Fibroblast of lung (primary cell): Measurements from ENCODE around the gene DGLUCY. TPM values are rescaled to one million over a fixed set of nuclear protein-coding genes. Genes with fewer than 3 reads are reported as not detected.
A peak's percentile ranks its signal among the peaks of the same experiment; 100 is the strongest.

ENCODE experiments used
- DNase-seq, 2 donors: peaks; one replicate each; pipeline versions ENCODE4 v3.0.0 to v3.0.0-alpha.2; 2010; ENCODE audit warnings: low read depth in 2 of 2
- H2AFZ ChIP-seq: 2 replicates; pipeline ENCODE4 v1.5.1; 2012; ENCODE audit warnings: low read length, control low read depth, inconsistent platforms
- H3K27ac ChIP-seq: 2 replicates; pipeline ENCODE4 v1.5.1; 2011; ENCODE audit warnings: low read length, control low read depth; ENCODE audit not compliant: insufficient read depth
- H3K27me3 ChIP-seq: 2 replicates; pipeline ENCODE4 v1.5.1; 2011; ENCODE audit warnings: mild to moderate bottlenecking, low read length; ENCODE audit not compliant: control insufficient read depth, insufficient read depth
- H3K36me3 ChIP-seq: 2 replicates; pipeline ENCODE4 v1.5.1; 2011; ENCODE audit warnings: low read length; ENCODE audit not compliant: control insufficient read depth, insufficient read depth
- H3K4me1 ChIP-seq: 2 replicates; pipeline ENCODE4 v1.5.1; 2011; ENCODE audit warnings: low read length; ENCODE audit not compliant: control insufficient read depth, insufficient read depth; ENCODE audit errors: extremely low read depth
- H3K4me2 ChIP-seq: 2 replicates; pipeline ENCODE4 v1.5.1; 2011; ENCODE audit warnings: low read length, control low read depth; ENCODE audit not compliant: insufficient read depth; ENCODE audit errors: extremely low read depth
- H3K4me3 ChIP-seq, 4 experiments: fragments of 200-600 bp in 1 of 4; sonication (generic) in 1 of 4; replicated peaks in 1 of 4; 2 replicates each; pipeline ENCODE4 v1.5.1; 2011 to 2016; ENCODE audit warnings: low read length in 4 of 4, low read depth in 3 of 4, mild to moderate bottlenecking in 3 of 4, control low read depth in 2 of 4, inconsistent platforms in 1 of 4, mixed read lengths in 1 of 4; ENCODE audit not compliant: insufficient read depth in 1 of 4; ENCODE audit errors: control extremely low read depth in 1 of 4
- H3K79me2 ChIP-seq: 2 replicates; pipeline ENCODE4 v1.5.1; 2012; ENCODE audit warnings: mild to moderate bottlenecking, low read length, inconsistent platforms; ENCODE audit not compliant: control insufficient read depth, insufficient read depth
- H3K9ac ChIP-seq: 2 replicates; pipeline ENCODE4 v1.5.1; 2011; ENCODE audit warnings: mild to moderate bottlenecking, low read length, control low read depth; ENCODE audit not compliant: insufficient read depth
- H3K9me3 ChIP-seq: 2 replicates; pipeline ENCODE4 v1.5.1; 2012; ENCODE audit warnings: low read depth, low read length; ENCODE audit not compliant: control insufficient read depth, insufficient read depth
- H4K20me1 ChIP-seq: 2 replicates; pipeline ENCODE4 v1.5.1; 2011; ENCODE audit warnings: low read length; ENCODE audit not compliant: control insufficient read depth, insufficient read depth; ENCODE audit errors: extremely low read depth
- CTCF ChIP-seq, 2 donors: IDR thresholded peaks in 1 of 2; conservative IDR thresholded peaks in 1 of 2; 1 replicate in 1 of 2; 2 replicates in 1 of 2; pipeline ENCODE4 v1.5.1; 2011 to 2012; ENCODE audit warnings: low read length in 2 of 2, control low read depth in 1 of 2, inconsistent platforms in 1 of 2, low read depth in 1 of 2, mild to moderate bottlenecking in 1 of 2
- EZH2 ChIP-seq: IDR thresholded peaks from 2 replicates; pipeline ENCODE4 v1.5.1; 2012; ENCODE audit warnings: low read length, control low read depth, mild to moderate bottlenecking; ENCODE audit errors: missing control alignments
- polyA plus RNA-seq, 2 donors: library from polyadenylated mRNA; depleted of rRNA in 1 of 2; stranded (reverse) in 1 of 2; unstranded in 1 of 2; fragments of >200 nt; gene quantifications; 2 replicates each; pipeline ENCODE4 v1.2.1, GENCODE V29; 2011 to 2012; ENCODE audit warnings: missing spikeins in 1 of 2
- total RNA-seq: library from RNA; depleted of rRNA; stranded (reverse); fragments of >200 nt; gene quantifications from 2 replicates; pipeline ENCODE4 v1.2.1, GENCODE V29; 2014

The DGLUCY gene
- total and polyA plus RNA-seq, 2 donors (not counting 1 experiment from before 2014, with no cell fraction given): 26.7 to 62.1 TPM

GRCh38 chr14:91227183-91227628 lies 113.3 kb downstream of the DGLUCY start:
- H3K4me3 ChIP-seq: no peak overlapping the region
- no peak overlapping the region for H2AFZ ChIP-seq
- H3K79me2 ChIP-seq: no peaks in the 10 kb centered on the region
- TF ChIP-seq CTCF (conservative IDR thresholded peaks at IDR 0.05 in 1 of 2, IDR thresholded peaks at IDR 0.05 in 1 of 2; ENCODE audit: low read depth in 1 of 2, low read length in 2 of 2) (no peak), EZH2 (no peak)
- H4K20me1 ChIP-seq: no peaks in the 10 kb centered on the region
- H3K4me1 ChIP-seq: peaks cover 2% of the 10 kb centered on the region
- no peak overlapping the region for H3K4me2 ChIP-seq
- H3K36me3 ChIP-seq: peaks cover 2% of the 10 kb centered on the region
- peak in 1 of 2 donors; percentile 23 for DNase-seq
- H3K27me3 ChIP-seq: no peaks in the 10 kb centered on the region
- H3K9ac ChIP-seq: no peak overlapping the region
- no peak overlapping the region for H3K27ac ChIP-seq
- H3K9me3 ChIP-seq: no peaks in the 10 kb centered on the region

- Histone ChIP-seq H3K27ac (no peak overlapping the region), H2AFZ (no peak overlapping the region), H3K4me2 (no peak overlapping the region)
Observed at GRCh38 chr14:91228112-91229004, 114.5 kb downstream of the DGLUCY start.

More at GRCh38 chr14:91228112-91229004, 114.5 kb downstream of the DGLUCY start:
- H3K27me3 ChIP-seq: no peaks in the 10 kb centered on the region
- TF ChIP-seq EZH2: no peak
- TF ChIP-seq CTCF (conservative IDR thresholded peaks at IDR 0.05 in 1 of 2, IDR thresholded peaks at IDR 0.05 in 1 of 2; ENCODE audit: low read depth in 1 of 2, low read length in 2 of 2): no peak
- H4K20me1 ChIP-seq: no peaks in the 10 kb centered on the region
- H3K79me2 ChIP-seq: no peaks in the 10 kb centered on the region
- no peaks in the 10 kb centered on the region for H3K9me3 ChIP-seq
- H3K9ac ChIP-seq: no peak overlapping the region
- H3K4me3 ChIP-seq: no peak overlapping the region
- peak; percentile 62 to 88 for DNase-seq
- H3K36me3 ChIP-seq: peaks cover 2% of the 10 kb centered on the region
- peaks cover 2% of the 10 kb centered on the region for H3K4me1 ChIP-seq
